NCI-H446 (cell line): ENCODE measurements around the gene MPV17L.
"Not testable (repeated sequence)": the region's sequence is repeated elsewhere in the genome, so short reads cannot be mapped to it uniquely, and the experiment has no call there.

Experiments used
- DNase-seq, 2 experiments: peaks; one replicate each; lab custom pipeline; 2025; lab: John Stamatoyannopoulos, UW

MPV17L gene

GRCh38 chr16:15452246-15452855, 56.8 kb downstream of the MPV17L start:
- DNase-seq: no peak

GRCh38 chr16:15453296-15453695, 57.7 kb downstream of the MPV17L start:
- DNase-seq: not testable (repeated sequence)

- not testable (repeated sequence) for DNase-seq
These were observed 59.4 kb downstream of the MPV17L start for GRCh38 chr16:15454933-15455332.

DNA sequence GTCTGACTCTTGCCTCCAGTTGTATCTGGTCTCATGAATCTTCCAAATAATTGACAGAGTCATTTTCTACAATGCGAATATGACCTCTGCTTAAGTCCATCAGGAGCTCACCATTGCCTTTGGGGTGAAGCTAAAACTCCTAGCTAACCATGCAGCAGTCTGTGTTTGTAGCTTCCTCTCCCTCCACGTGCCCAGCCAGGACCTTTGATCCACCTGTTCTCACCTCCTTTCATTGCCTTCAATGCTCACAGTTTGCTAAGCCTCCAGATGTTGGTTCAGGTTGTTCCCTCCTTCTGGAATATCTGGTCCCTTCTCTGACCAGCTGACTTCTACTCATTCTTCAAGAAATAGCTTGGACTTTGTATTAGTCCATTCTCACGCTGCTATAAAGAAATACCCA, 61.8 kb downstream of the MPV17L start:
- DNase-seq: no peak

DNA sequence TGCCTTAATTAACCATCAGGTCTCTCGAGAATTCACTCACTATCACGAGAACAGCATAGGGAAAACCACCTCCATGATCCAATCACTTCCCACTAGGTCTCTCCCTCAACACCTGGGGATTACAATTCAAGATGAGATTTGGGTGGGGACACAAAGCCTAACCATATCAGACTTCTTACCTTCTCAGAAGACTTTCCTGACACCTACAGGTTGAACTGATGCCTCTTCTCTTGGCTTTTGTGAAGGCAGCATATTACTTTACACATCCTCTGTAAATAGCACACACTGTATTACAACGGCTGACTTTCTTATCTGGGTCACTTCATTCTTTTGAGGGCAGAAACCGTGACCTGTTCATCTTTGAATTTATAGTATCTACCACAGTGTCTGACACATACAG, 62.4 kb downstream of the MPV17L start:
- DNase-seq: no peak

DNA sequence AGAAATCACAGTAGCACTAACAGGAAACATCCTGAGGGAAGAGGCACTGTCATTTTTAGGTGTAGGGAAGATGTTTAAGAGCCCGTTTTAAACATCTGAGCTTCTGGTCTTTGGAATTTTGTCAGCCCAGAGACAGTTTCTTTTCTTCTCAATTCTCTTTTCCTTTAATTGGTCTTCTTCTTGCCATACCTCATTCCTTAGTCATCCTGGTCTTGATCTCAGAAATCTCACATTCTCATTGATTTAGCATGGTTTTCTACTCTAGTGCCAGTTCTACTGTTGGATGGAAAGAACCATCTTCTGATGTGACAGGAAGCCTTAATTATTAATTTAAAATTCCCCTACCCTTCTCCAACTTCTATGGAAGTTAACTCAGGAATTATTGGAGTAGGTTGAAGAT, 64.2 kb downstream of the MPV17L start:
- no peak for DNase-seq

GRCh38 chr16:15460601-15461000, 65.0 kb downstream of the MPV17L start:
- DNase-seq: no peak

GRCh38 chr16:15461376-15461775, 65.8 kb downstream of the MPV17L start:
- DNase-seq: no peak
